ENCODE data around the gene CYSLTR2. TPM values are rescaled to one million over a fixed set of nuclear protein-coding genes. Genes with fewer than 3 reads are reported as not detected.

Gene CYSLTR2
- total RNA-seq, 1 experiment from 2014 or later: not detected

GRCh38 chr13:48648446-48648845 is 5.3 kb upstream of the CYSLTR2 start:
- Histone ChIP-seq H3F3A (ENCODE audit: insufficient read depth, low read depth) (peaks cover 5% of the 10 kb centered on the region; the same call in 1 of the 2 replicates), H3K79me2 (ENCODE audit: low read depth) (no peaks in the 10 kb centered on the region), H3K9me2 (ENCODE audit: insufficient read depth) (no peaks in the 10 kb centered on the region), H3K9me3 (ENCODE audit: insufficient read depth, low read depth) (no peaks in the 10 kb centered on the region), H3K4me3 (no peak overlapping the region), H3K36me3 (ENCODE audit: low read depth) (no peaks in the 10 kb centered on the region), H4K20me1 (ENCODE audit: insufficient read depth) (no peaks in the 10 kb centered on the region), H3K4me2 (no peak overlapping the region), H3K27ac (no peak overlapping the region), H3K27me3 (ENCODE audit: insufficient read depth, low read depth) (no peaks in the 10 kb centered on the region), H3K4me1 (replicated peaks; ENCODE audit: insufficient read depth) (no peaks in the 10 kb centered on the region; the same call in 1 of the 2 replicates), H2AFZ (no peak overlapping the region)
- DNase-seq: no peak
- ChIA-PET CTCF (no interaction called here), POLR2A (ENCODE audit: unreplicated experiment) (no interaction called here)
- intact Hi-C loops (cut with micrococcal nuclease; ENCODE audit: unreplicated experiment): no loop called here
- TF ChIP-seq CTCF (conservative IDR thresholded peaks at IDR 0.05) (no peak), EZH2 (IDR thresholded peaks at IDR 0.05; ENCODE audit: low read depth) (no peak)
- BruUV-seq (replicated peaks): no TSS peak

GRCh38 chr13:48652851-48653471 is 768 bp upstream of the CYSLTR2 start:
- BruUV-seq (replicated peaks): no TSS peak
- Histone ChIP-seq H3K4me1 (replicated peaks; ENCODE audit: insufficient read depth) (no peaks in the 10 kb centered on the region; the same call in 1 of the 2 replicates), H2AFZ (no peak overlapping the region), H3K4me3 (no peak overlapping the region), H3K36me3 (ENCODE audit: low read depth) (no peaks in the 10 kb centered on the region), H3F3A (ENCODE audit: insufficient read depth, low read depth) (peaks cover 5% of the 10 kb centered on the region; the same call in 1 of the 2 replicates), H3K9me2 (ENCODE audit: insufficient read depth) (no peaks in the 10 kb centered on the region), H4K20me1 (ENCODE audit: insufficient read depth) (no peaks in the 10 kb centered on the region), H3K4me2 (no peak overlapping the region), H3K27me3 (ENCODE audit: insufficient read depth, low read depth) (no peaks in the 10 kb centered on the region), H3K79me2 (ENCODE audit: low read depth) (no peaks in the 10 kb centered on the region), H3K27ac (no peak overlapping the region), H3K9me3 (ENCODE audit: insufficient read depth, low read depth) (no peaks in the 10 kb centered on the region)
- TF ChIP-seq EZH2 (IDR thresholded peaks at IDR 0.05; ENCODE audit: low read depth): no peak
- no peak for TF ChIP-seq CTCF (conservative IDR thresholded peaks at IDR 0.05)
- CTCF ChIA-PET: no interaction called here
- DNase-seq: no peak
- intact Hi-C loops (cut with micrococcal nuclease; ENCODE audit: unreplicated experiment): no loop called here
- POLR2A ChIA-PET (ENCODE audit: unreplicated experiment): no interaction called here

- H3K27ac ChIP-seq: no peak overlapping the region
- H4K20me1 ChIP-seq (ENCODE audit: insufficient read depth): no peaks in the 10 kb centered on the region
- no peaks in the 10 kb centered on the region for H3K9me2 ChIP-seq (ENCODE audit: insufficient read depth)
- ChIA-PET POLR2A (ENCODE audit: unreplicated experiment) (no interaction called here), CTCF (no interaction called here)
- intact Hi-C loops (cut with micrococcal nuclease; ENCODE audit: unreplicated experiment): no loop called here
- no peaks in the 10 kb centered on the region for H3K9me3 ChIP-seq (ENCODE audit: insufficient read depth, low read depth)
- H3K4me2 ChIP-seq: no peak overlapping the region
- no peak overlapping the region for H3K4me3 ChIP-seq
- H3K4me1 ChIP-seq (replicated peaks; ENCODE audit: insufficient read depth): no peaks in the 10 kb centered on the region; the same call in 1 of the 2 replicates
- no peaks in the 10 kb centered on the region for H3K79me2 ChIP-seq (ENCODE audit: low read depth)
- no peak for DNase-seq
- no peak overlapping the region for H2AFZ ChIP-seq
- no peaks in the 10 kb centered on the region for H3K36me3 ChIP-seq (ENCODE audit: low read depth)
- BruUV-seq (replicated peaks): no TSS peak
- no peak for TF ChIP-seq EZH2 (IDR thresholded peaks at IDR 0.05; ENCODE audit: low read depth)
- TF ChIP-seq CTCF (conservative IDR thresholded peaks at IDR 0.05): no peak
- peaks cover 5% of the 10 kb centered on the region; the same call in 1 of the 2 replicates for H3F3A ChIP-seq (ENCODE audit: insufficient read depth, low read depth)
- H3K27me3 ChIP-seq (ENCODE audit: insufficient read depth, low read depth): no peaks in the 10 kb centered on the region
Observed at GRCh38 chr13:48654511-48654910, 782 bp downstream of the CYSLTR2 start.

All from PC-9 (cell line).